A549 treated with Hydrocortisone at 1 μM for 4 hours (cell line): ENCODE measurements around the gene ANKDD1A. TPM values are rescaled to one million over a fixed set of nuclear protein-coding genes. Genes with fewer than 3 reads are reported as not detected.

Experiments used
- total RNA-seq: library from RNA; stranded (reverse); fragments of 200-300 nt; extraction: Qiagen RNA extraction; gene quantifications from 5 replicates; pipeline ENCODE4 v1.2.3, GENCODE V29; 2022

Gene ANKDD1A
- total RNA-seq = 1.5 to 2.0 TPM (median 1.8 TPM) in 5 replicates

GRCh38 chr15:64911311-64912186 is at the start of gene ANKDD1A:
Gene ANKDD1A (plus strand): TSS chr15:64911902. CDS start chr15:64911931, 29 bp downstream.

GRCh38 chr15:64989416-64990167 is 77.9 kb downstream of the ANKDD1A start, which contains the start of gene SPG21:
Gene SPG21 (minus strand): TSS chr15:64989914. CDS start chr15:64983569, 6,345 bp downstream.

Other genes starting within 250 kb of the ANKDD1A start
- 6.2 to 8.5 TPM (median 8.2 TPM) in 5 replicates for gene RBPMS2, start 136.3 kb upstream of the ANKDD1A start, total RNA-seq
- gene PIF1, start 86.3 kb upstream of the ANKDD1A start, total RNA-seq = 13.5 to 20.0 TPM (median 14.6 TPM) in 5 replicates
- gene PLEKHO2, start 70.0 kb upstream of the ANKDD1A start, total RNA-seq = 5.8 to 6.9 TPM (median 6.2 TPM) in 5 replicates
- 120 to 130 TPM (median 128 TPM) in 5 replicates for gene SPG21, start 78.0 kb downstream of the ANKDD1A start, total RNA-seq
- gene MTFMT, start 117.7 kb downstream of the ANKDD1A start, total RNA-seq = 25.7 to 27.3 TPM (median 26.9 TPM) in 5 replicates
- 14.4 to 20.3 TPM (median 15.9 TPM) in 5 replicates for gene SLC51B, start 133.5 kb downstream of the ANKDD1A start, total RNA-seq
- 0.07 to 0.16 TPM (median 0.15 TPM) in 5 replicates for gene RASL12, start 156.1 kb downstream of the ANKDD1A start, total RNA-seq
- gene KBTBD13, start 164.8 kb downstream of the ANKDD1A start, total RNA-seq = not detected in 5 replicates
- gene UBAP1L, start 203.3 kb downstream of the ANKDD1A start, total RNA-seq = 0.56 to 1.3 TPM (median 0.85 TPM) in 5 replicates
- 27.0 to 30.1 TPM (median 28.2 TPM) in 5 replicates for gene PDCD7, start 221.9 kb downstream of the ANKDD1A start, total RNA-seq